IPS-15b (cell line): ENCODE data around the gene ZBTB26.

Experiments used
- H3K27me3 ChIP-seq: one replicate; pipeline ENCODE4 v1.6.1; 2013; ENCODE audit warnings: low read length; ENCODE audit not compliant: control insufficient read depth, insufficient read depth
- H3K36me3 ChIP-seq: one replicate; pipeline ENCODE4 v1.6.1; 2013; ENCODE audit warnings: low read length; ENCODE audit not compliant: control insufficient read depth, insufficient read depth
- H3K4me1 ChIP-seq: one replicate; pipeline ENCODE4 v1.6.1; 2013; ENCODE audit warnings: mild to moderate bottlenecking, low read length; ENCODE audit not compliant: control insufficient read depth, insufficient read depth
- H3K4me3 ChIP-seq: one replicate; pipeline ENCODE4 v1.5.1; 2013; ENCODE audit warnings: low read depth, low read length
- H3K9ac ChIP-seq: one replicate; pipeline ENCODE4 v1.6.1; 2013; ENCODE audit warnings: low read depth, mild to moderate bottlenecking, low read length
- H3K9me3 ChIP-seq: one replicate; pipeline ENCODE4 v1.6.1; 2013; ENCODE audit warnings: mild to moderate bottlenecking, low read length; ENCODE audit not compliant: control insufficient read depth, insufficient read depth

Gene ZBTB26

GRCh38 chr9:122931226-122932121 lies at the start of gene ZBTB26:
Gene ZBTB26 (minus strand): TSS chr9:122931512. CDS start chr9:122919934, 11,578 bp downstream.
- Histone ChIP-seq H3K4me1 (peaks cover 6% of the 10 kb centered on the region), H3K9ac (peak within 1 kb of the TSS; percentile 97), H3K27me3 (no peaks in the 10 kb centered on the region), H3K4me3 (peak within 1 kb of the TSS; percentile 99), H3K36me3 (no peaks in the 10 kb centered on the region), H3K9me3 (no peaks in the 10 kb centered on the region)

GRCh38 chr9:122978601-122979000 lies 47.3 kb upstream of the ZBTB26 start:
- no peaks in the 10 kb centered on the region for H3K4me1 ChIP-seq
- no peaks in the 10 kb centered on the region for H3K9me3 ChIP-seq
- H3K4me3 ChIP-seq: no peak overlapping the region
- H3K27me3 ChIP-seq: no peaks in the 10 kb centered on the region
- no peaks in the 10 kb centered on the region for H3K36me3 ChIP-seq
- H3K9ac ChIP-seq: no peak overlapping the region

- no peaks in the 10 kb centered on the region for H3K9me3 ChIP-seq
- no peaks in the 10 kb centered on the region for H3K4me1 ChIP-seq
- H3K36me3 ChIP-seq: no peaks in the 10 kb centered on the region
- no peak overlapping the region for H3K9ac ChIP-seq
- no peaks in the 10 kb centered on the region for H3K27me3 ChIP-seq
- H3K4me3 ChIP-seq: no peak overlapping the region
These were observed 43.9 kb upstream of the ZBTB26 start for GRCh38 chr9:122975196-122975595.

- Histone ChIP-seq H3K9ac (no peak overlapping the region), H3K9me3 (no peaks in the 10 kb centered on the region), H3K27me3 (no peaks in the 10 kb centered on the region), H3K36me3 (no peaks in the 10 kb centered on the region), H3K4me1 (no peaks in the 10 kb centered on the region), H3K4me3 (no peak overlapping the region)
These were observed 29.8 kb upstream of the ZBTB26 start for GRCh38 chr9:122961139-122961538.

DNA sequence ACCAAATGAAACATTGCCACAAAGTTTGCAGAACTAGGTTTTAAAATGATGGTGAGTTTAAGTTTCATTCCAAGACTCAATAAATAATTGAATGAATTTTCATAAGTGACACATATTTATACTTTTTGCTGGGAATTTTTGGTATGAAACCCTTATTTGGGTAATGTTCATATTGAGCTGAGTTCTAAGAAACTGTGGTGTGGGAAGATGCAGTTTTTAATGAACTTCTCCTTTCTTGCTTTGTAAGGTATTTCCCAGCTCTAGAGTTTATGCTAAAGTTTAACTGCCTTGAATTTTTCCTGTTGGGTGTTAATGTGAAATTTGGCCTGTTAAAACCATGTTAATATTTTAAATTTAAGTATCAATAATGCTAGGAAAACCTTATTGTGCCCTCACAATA lies 24.6 kb upstream of the ZBTB26 start:
- no peaks in the 10 kb centered on the region for H3K27me3 ChIP-seq
- H3K9me3 ChIP-seq: no peaks in the 10 kb centered on the region
- no peaks in the 10 kb centered on the region for H3K36me3 ChIP-seq
- no peak overlapping the region for H3K4me3 ChIP-seq
- no peak overlapping the region for H3K9ac ChIP-seq
- peaks cover 3% of the 10 kb centered on the region for H3K4me1 ChIP-seq

- H3K9ac ChIP-seq: no peak overlapping the region
- no peaks in the 10 kb centered on the region for H3K36me3 ChIP-seq
- no peaks in the 10 kb centered on the region for H3K27me3 ChIP-seq
- H3K4me1 ChIP-seq: peaks cover 12% of the 10 kb centered on the region
- H3K4me3 ChIP-seq: no peak overlapping the region
- no peaks in the 10 kb centered on the region for H3K9me3 ChIP-seq
These were observed 23.0 kb upstream of the ZBTB26 start for GRCh38 chr9:122954253-122954691.

GRCh38 chr9:122951056-122951455 lies 19.7 kb upstream of the ZBTB26 start:
- H3K4me3 ChIP-seq: no peak overlapping the region
- no peaks in the 10 kb centered on the region for H3K9me3 ChIP-seq
- no peaks in the 10 kb centered on the region for H3K36me3 ChIP-seq
- H3K27me3 ChIP-seq: no peaks in the 10 kb centered on the region
- no peak overlapping the region for H3K9ac ChIP-seq
- H3K4me1 ChIP-seq: peaks cover 16% of the 10 kb centered on the region

GRCh38 chr9:122950263-122950662 lies 19.0 kb upstream of the ZBTB26 start:
- H3K9me3 ChIP-seq: no peaks in the 10 kb centered on the region
- peaks cover 18% of the 10 kb centered on the region for H3K4me1 ChIP-seq
- H3K9ac ChIP-seq: no peak overlapping the region
- H3K27me3 ChIP-seq: no peaks in the 10 kb centered on the region
- H3K36me3 ChIP-seq: no peaks in the 10 kb centered on the region
- no peak overlapping the region for H3K4me3 ChIP-seq

DNA sequence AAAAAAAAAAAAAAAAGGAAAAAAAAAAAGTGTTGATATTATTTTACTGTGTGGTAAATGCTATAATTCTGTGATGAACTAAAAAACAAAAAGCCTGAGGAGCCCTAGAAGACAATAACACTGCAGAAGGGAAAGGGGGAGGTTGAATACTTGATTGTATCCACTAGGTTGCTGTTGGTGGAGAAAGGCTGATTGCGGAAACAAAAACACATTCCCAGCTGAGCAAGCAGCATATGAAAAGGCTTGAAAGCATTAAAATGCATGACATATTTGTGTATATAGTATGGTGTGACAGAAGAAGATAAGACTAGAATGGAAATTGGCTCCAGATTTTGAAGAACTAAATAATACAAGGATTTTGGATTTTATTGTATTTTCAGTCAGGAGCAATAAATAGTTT lies 18.4 kb upstream of the ZBTB26 start:
- no peak overlapping the region for H3K4me3 ChIP-seq
- H3K9ac ChIP-seq: no peak overlapping the region
- no peaks in the 10 kb centered on the region for H3K27me3 ChIP-seq
- no peaks in the 10 kb centered on the region for H3K9me3 ChIP-seq
- H3K4me1 ChIP-seq: peaks cover 18% of the 10 kb centered on the region
- H3K36me3 ChIP-seq: no peaks in the 10 kb centered on the region

DNA sequence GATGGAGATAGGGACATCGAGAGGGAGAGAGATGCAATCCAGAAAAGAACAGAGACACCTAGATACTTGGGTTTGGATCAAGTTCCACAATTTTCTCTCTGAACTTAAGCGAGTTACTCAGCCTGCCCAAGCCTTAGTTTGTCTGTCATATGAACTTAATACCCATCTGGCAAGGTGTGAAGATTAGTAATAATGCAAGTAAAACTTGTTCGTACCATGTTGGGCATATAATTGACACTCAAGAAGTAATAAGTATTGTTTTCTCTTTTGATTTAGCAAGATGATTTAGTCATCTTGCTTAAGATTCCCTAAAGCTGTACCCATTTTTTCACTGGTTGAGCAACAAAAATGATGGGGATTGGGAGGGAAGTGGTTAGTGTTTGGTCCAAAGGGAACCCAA lies 17.0 kb upstream of the ZBTB26 start:
- H3K9ac ChIP-seq: no peak overlapping the region

GRCh38 chr9:122946461-122947005 lies 15.2 kb upstream of the ZBTB26 start:
- no peaks in the 10 kb centered on the region for H3K36me3 ChIP-seq
- H3K27me3 ChIP-seq: no peaks in the 10 kb centered on the region
- no peak overlapping the region for H3K9ac ChIP-seq
- no peaks in the 10 kb centered on the region for H3K9me3 ChIP-seq
- H3K4me3 ChIP-seq: no peak overlapping the region
- peaks cover 18% of the 10 kb centered on the region for H3K4me1 ChIP-seq

More for the DNA sequence above, 17.0 kb upstream of the ZBTB26 start:
- H3K36me3 ChIP-seq: no peaks in the 10 kb centered on the region
- H3K4me3 ChIP-seq: no peak overlapping the region
- no peaks in the 10 kb centered on the region for H3K9me3 ChIP-seq
- no peaks in the 10 kb centered on the region for H3K27me3 ChIP-seq
- H3K4me1 ChIP-seq: peaks cover 18% of the 10 kb centered on the region
